DMS79 (cell line): Measurements from ENCODE around the gene FBXL13.
"Not testable (repeated sequence)": the region's sequence is repeated elsewhere in the genome, so short reads cannot be mapped to it uniquely, and the experiment has no call there.

Experiments used
- DNase-seq: peaks from one replicate; lab custom pipeline; 2025; lab: John Stamatoyannopoulos, UW

Gene FBXL13

GRCh38 chr7:102983602-102984001, 91.0 kb downstream of the FBXL13 start:
- DNase-seq = no peak

GRCh38 chr7:102982235-102982634, 92.4 kb downstream of the FBXL13 start:
- DNase-seq = no peak

GRCh38 chr7:102981451-102981850, 93.1 kb downstream of the FBXL13 start:
- no peak for DNase-seq

GRCh38 chr7:102979670-102980069, 94.9 kb downstream of the FBXL13 start:
- no peak for DNase-seq

- DNase-seq = no peak
These were observed 96.3 kb downstream of the FBXL13 start for GRCh38 chr7:102978284-102978683.

GRCh38 chr7:102977586-102977985, 97.0 kb downstream of the FBXL13 start:
- DNase-seq = not testable (repeated sequence)

- DNase-seq = no peak
These were observed 98.1 kb downstream of the FBXL13 start for GRCh38 chr7:102976493-102976892.

GRCh38 chr7:102975854-102976253, 98.7 kb downstream of the FBXL13 start:
- DNase-seq = no peak

- DNase-seq = no peak
These were observed 100.0 kb downstream of the FBXL13 start for GRCh38 chr7:102974366-102975236.

- no peak for DNase-seq
These were observed 101.3 kb downstream of the FBXL13 start for GRCh38 chr7:102973096-102973802.

GRCh38 chr7:102967798-102968197, 106.8 kb downstream of the FBXL13 start:
- no peak for DNase-seq

GRCh38 chr7:102966465-102966864, 108.1 kb downstream of the FBXL13 start:
- no peak for DNase-seq

- DNase-seq = not testable (repeated sequence)
These were observed 112.6 kb downstream of the FBXL13 start for GRCh38 chr7:102961993-102962392.

GRCh38 chr7:102958004-102958403, 116.6 kb downstream of the FBXL13 start:
- not testable (repeated sequence) for DNase-seq

- DNase-seq = not testable (repeated sequence)
These were observed 120.2 kb downstream of the FBXL13 start for GRCh38 chr7:102954359-102954758.

- DNase-seq = no peak
These were observed 121.2 kb downstream of the FBXL13 start for GRCh38 chr7:102953406-102953805.

GRCh38 chr7:102951839-102952238, 122.8 kb downstream of the FBXL13 start:
- no peak for DNase-seq

- no peak for DNase-seq
These were observed 130.4 kb downstream of the FBXL13 start for GRCh38 chr7:102944241-102944640.

GRCh38 chr7:102943423-102944169, 131.0 kb downstream of the FBXL13 start:
- DNase-seq = no peak

GRCh38 chr7:102942868-102943267, 131.7 kb downstream of the FBXL13 start:
- no peak for DNase-seq

- DNase-seq = no peak
These were observed 132.3 kb downstream of the FBXL13 start for GRCh38 chr7:102942181-102942866.

- no peak for DNase-seq
These were observed 135.9 kb downstream of the FBXL13 start for GRCh38 chr7:102938679-102939078.
